Right kidney (tissue), 1 donor: ENCODE measurements around the gene RNU1-2.
A peak's percentile ranks its signal among the peaks of the same experiment; 100 is the strongest.
"Not testable (repeated sequence)": the region's sequence is repeated elsewhere in the genome, so short reads cannot be mapped to it uniquely, and the experiment has no call there.

Experiments
- DNase-seq: peaks from one replicate; pipeline ENCODE4 v3.0.0-alpha.2; 2016

The RNU1-2 gene

GRCh38 chr1:16911851-16912721 lies 16.3 kb downstream of the RNU1-2 start:
- DNase-seq = not testable (repeated sequence)

GRCh38 chr1:16912742-16913141 lies 17.0 kb downstream of the RNU1-2 start:
- DNase-seq = not testable (repeated sequence)

GRCh38 chr1:16913181-16913832 lies 17.5 kb downstream of the RNU1-2 start:
- no peak for DNase-seq

- DNase-seq = peak; percentile 89
Measured at GRCh38 chr1:16913833-16914662, 18.3 kb downstream of the RNU1-2 start.

- not testable (repeated sequence) for DNase-seq
Measured at GRCh38 chr1:16914928-16915626, 19.3 kb downstream of the RNU1-2 start.

GRCh38 chr1:16915627-16915973 lies 19.8 kb downstream of the RNU1-2 start:
- no peak for DNase-seq

- not testable (repeated sequence) for DNase-seq
Measured at GRCh38 chr1:16916036-16916880, 20.5 kb downstream of the RNU1-2 start.

- no peak for DNase-seq
Measured at GRCh38 chr1:16918371-16918770, 22.6 kb downstream of the RNU1-2 start.

- DNase-seq = not testable (repeated sequence)
Measured at GRCh38 chr1:16918936-16919665, 23.3 kb downstream of the RNU1-2 start.

GRCh38 chr1:16920951-16921350 lies 25.2 kb downstream of the RNU1-2 start:
- DNase-seq = no peak

- DNase-seq = peak; percentile 69
Measured at GRCh38 chr1:16921391-16922185, 25.8 kb downstream of the RNU1-2 start, which contains the start of gene CROCC. Gene CROCC, plus strand, starts transcription at chr1:16921931. Its CDS starts 88 bp downstream, at chr1:16922019.

GRCh38 chr1:16922466-16922865 lies 26.7 kb downstream of the RNU1-2 start:
- no peak for DNase-seq

- DNase-seq = no peak
Measured at GRCh38 chr1:16922885-16923431, 27.2 kb downstream of the RNU1-2 start.

- DNase-seq = no peak
Measured at GRCh38 chr1:16924216-16924918, 28.6 kb downstream of the RNU1-2 start.

GRCh38 chr1:16924919-16925477 lies 29.2 kb downstream of the RNU1-2 start:
- DNase-seq = no peak

GRCh38 chr1:16925635-16926490 lies 30.1 kb downstream of the RNU1-2 start:
- DNase-seq = no peak

GRCh38 chr1:16926491-16927073 lies 30.8 kb downstream of the RNU1-2 start:
- DNase-seq = no peak
